Astrocyte (in vitro differentiated cells and primary cell): ENCODE results near the gene FAM3A. TPM values are rescaled to one million over a fixed set of nuclear protein-coding genes. Genes with fewer than 3 reads are reported as not detected.

Experiments used
- DNase-seq: peaks from one replicate; pipeline ENCODE4 v3.0.0-alpha.2; 2010; ENCODE audit warnings: low read depth
- FAIRE-seq: peaks from 2 replicates; lab custom pipeline; 2011; peaks lifted over from hg19 to GRCh38; lab: Jason Lieb, UNC
- H2AFZ ChIP-seq: 2 replicates; pipeline ENCODE4 v1.6.0; 2012; ENCODE audit warnings: low read depth, low read length, inconsistent platforms
- H3K27ac ChIP-seq: 2 replicates; pipeline ENCODE4 v1.5.1; 2011; ENCODE audit warnings: low read depth, low read length, inconsistent platforms
- H3K27me3 ChIP-seq: 2 replicates; pipeline ENCODE4 v1.6.0; 2011; ENCODE audit warnings: low read length, inconsistent platforms; ENCODE audit not compliant: insufficient read depth
- H3K36me3 ChIP-seq: 2 replicates; pipeline ENCODE4 v1.5.1; 2011; ENCODE audit warnings: low read length, inconsistent platforms; ENCODE audit not compliant: insufficient read depth
- H3K4me1 ChIP-seq: 2 replicates; pipeline ENCODE4 v1.5.1; 2011; ENCODE audit warnings: low read length, inconsistent platforms; ENCODE audit not compliant: insufficient read depth
- H3K4me2 ChIP-seq: 2 replicates; pipeline ENCODE4 v1.6.0; 2012; ENCODE audit warnings: low read length, inconsistent platforms
- H3K4me3 ChIP-seq: 2 replicates; pipeline ENCODE4 v1.5.1; 2011; ENCODE audit warnings: low read depth, mild to moderate bottlenecking, low read length, inconsistent platforms; ENCODE audit not compliant: insufficient read depth
- H3K79me2 ChIP-seq: 2 replicates; pipeline ENCODE4 v1.6.0; 2012; ENCODE audit warnings: mild to moderate bottlenecking, low read length, inconsistent platforms; ENCODE audit not compliant: insufficient read depth
- H3K9ac ChIP-seq: 2 replicates; pipeline ENCODE4 v1.6.0; 2012; ENCODE audit warnings: mild to moderate bottlenecking, low read length, inconsistent platforms
- H3K9me3 ChIP-seq: 2 replicates; pipeline ENCODE4 v1.5.1; 2012; ENCODE audit warnings: low read depth, mild to moderate bottlenecking, low read length, inconsistent platforms; ENCODE audit not compliant: insufficient read depth
- H4K20me1 ChIP-seq: 2 replicates; pipeline ENCODE4 v1.6.0; 2012; ENCODE audit warnings: low read length, inconsistent platforms; ENCODE audit not compliant: insufficient read depth
- H3K27ac Mint-ChIP-seq: one replicate; pipeline ENCODE4 v1.8.0; 2021; ENCODE audit warnings: mild to moderate bottlenecking, mixed read lengths; ENCODE audit not compliant: unreplicated experiment
- H3K27me3 Mint-ChIP-seq: one replicate; pipeline ENCODE4 v1.8.0; 2021; ENCODE audit warnings: low read depth, mixed read lengths; ENCODE audit not compliant: unreplicated experiment
- H3K36me3 Mint-ChIP-seq: one replicate; pipeline ENCODE4 v1.8.0; 2021; ENCODE audit warnings: low read depth, mixed read lengths; ENCODE audit not compliant: unreplicated experiment
- H3K4me1 Mint-ChIP-seq: one replicate; pipeline ENCODE4 v1.8.0; 2021; ENCODE audit warnings: low read depth, mixed read lengths; ENCODE audit not compliant: unreplicated experiment
- H3K4me3 Mint-ChIP-seq: one replicate; pipeline ENCODE4 v1.8.0; 2021; ENCODE audit warnings: mild to moderate bottlenecking, moderate library complexity, mixed read lengths; ENCODE audit not compliant: unreplicated experiment
- H3K9me3 Mint-ChIP-seq: one replicate; pipeline ENCODE4 v1.8.0; 2021; ENCODE audit warnings: mild to moderate bottlenecking, mixed read lengths; ENCODE audit not compliant: unreplicated experiment
- CTCF ChIP-seq: IDR thresholded peaks from 2 replicates; pipeline ENCODE4 v1.5.1; 2011; ENCODE audit warnings: low read depth, mild to moderate bottlenecking, inconsistent platforms, low read length, moderate library complexity; ENCODE audit not compliant: insufficient read depth
- EZH2 ChIP-seq: IDR thresholded peaks from 2 replicates; pipeline ENCODE4 v1.6.1; 2012; ENCODE audit warnings: mild to moderate bottlenecking, low read length, inconsistent platforms; ENCODE audit not compliant: insufficient read depth
- total RNA-seq: library from RNA; stranded (reverse); gene quantifications from 2 replicates; pipeline ENCODE4 v1.2.1, GENCODE V29; 2021

The FAM3A gene
- total RNA-seq, 1 donor from 2014 or later: 20.9 TPM

- Histone ChIP-seq H3K9me3 (no peaks in the 10 kb centered on the region), H2AFZ (no peak overlapping the region), H3K27me3 (no peaks in the 10 kb centered on the region), H3K4me1 (no peaks in the 10 kb centered on the region), H3K36me3 (peaks cover 2% of the 10 kb centered on the region), H4K20me1 (peaks cover 7% of the 10 kb centered on the region), H3K9ac (no peak overlapping the region), H3K4me2 (no peak overlapping the region), H3K4me3 (no peak overlapping the region), H3K79me2 (no peaks in the 10 kb centered on the region), H3K27ac (no peak overlapping the region)
- no peaks in the 10 kb centered on the region for H3K4me1 Mint-ChIP-seq
- FAIRE-seq: no peak
- H3K36me3 Mint-ChIP-seq: no peaks in the 10 kb centered on the region
- H3K27ac Mint-ChIP-seq: no peak overlapping the region
- no peak overlapping the region for H3K4me3 Mint-ChIP-seq
- DNase-seq: no peak
- no peaks in the 10 kb centered on the region for H3K9me3 Mint-ChIP-seq
- no peaks in the 10 kb centered on the region for H3K27me3 Mint-ChIP-seq
- TF ChIP-seq EZH2 (no peak), CTCF (no peak)
Observed at GRCh38 chrX:154471839-154472684, 44.0 kb downstream of the FAM3A start.

GRCh38 chrX:154470914-154471568 is 45.0 kb downstream of the FAM3A start:
- H4K20me1 ChIP-seq: peaks cover 7% of the 10 kb centered on the region
- no peak for TF ChIP-seq CTCF
- no peak for TF ChIP-seq EZH2
- Mint-ChIP-seq H3K36me3 (no peaks in the 10 kb centered on the region), H3K9me3 (no peaks in the 10 kb centered on the region), H3K27ac (no peak overlapping the region), H3K4me3 (no peak overlapping the region), H3K27me3 (no peaks in the 10 kb centered on the region), H3K4me1 (no peaks in the 10 kb centered on the region)
- H3K4me1 ChIP-seq: no peaks in the 10 kb centered on the region
- no peak overlapping the region for H3K27ac ChIP-seq
- H3K9me3 ChIP-seq: no peaks in the 10 kb centered on the region
- no peak overlapping the region for H3K4me2 ChIP-seq
- peaks cover 2% of the 10 kb centered on the region for H3K36me3 ChIP-seq
- FAIRE-seq (no peak), DNase-seq (no peak)
- no peaks in the 10 kb centered on the region for H3K27me3 ChIP-seq
- no peak overlapping the region for H3K4me3 ChIP-seq
- H3K9ac ChIP-seq: no peak overlapping the region
- H3K79me2 ChIP-seq: no peaks in the 10 kb centered on the region
- no peak overlapping the region for H2AFZ ChIP-seq
